NCI-H345 treated with DMSO at 0.1 percent for 48 hours (cell line): ENCODE measurements around the gene TMED10.
"Not testable (repeated sequence)": the region's sequence is repeated elsewhere in the genome, so short reads cannot be mapped to it uniquely, and the experiment has no call there.

Source experiments
- DNase-seq: peaks from one replicate; lab custom pipeline; 2025; ENCODE audit not compliant: unreplicated experiment; lab: John Stamatoyannopoulos, UW

TMED10 gene

DNA sequence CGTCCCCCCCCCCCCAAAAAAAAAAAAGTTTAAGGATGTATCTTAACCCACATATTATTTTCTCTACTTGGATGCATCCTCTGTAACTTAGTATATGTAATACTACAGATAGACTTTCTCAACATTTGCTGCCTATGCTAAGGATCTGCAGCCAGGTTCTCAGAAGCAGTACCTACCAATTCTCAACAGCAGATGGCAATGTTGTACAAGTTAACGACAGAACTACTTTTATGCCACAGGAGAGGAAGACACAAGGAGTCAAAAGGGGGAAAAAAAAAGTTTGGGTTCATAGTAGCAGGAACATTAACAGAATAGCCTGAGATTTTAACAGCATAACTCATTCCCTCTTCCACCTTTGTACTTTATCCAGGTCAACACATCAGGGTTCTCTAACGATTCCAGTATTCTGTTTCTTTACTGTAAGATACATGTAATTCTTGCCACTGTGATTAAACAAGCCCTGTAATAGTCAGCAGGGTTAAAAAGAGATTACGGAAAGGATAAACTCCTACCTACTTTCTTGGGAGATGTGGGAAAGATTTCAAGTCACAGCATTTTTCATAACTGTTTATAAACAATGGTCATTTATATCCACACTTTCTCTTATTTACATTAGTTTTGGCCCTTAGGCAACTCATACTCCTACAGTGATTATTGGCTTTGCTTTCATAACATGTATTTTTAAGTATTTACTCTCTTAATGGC, 43.9 kb downstream of the TMED10 start:
- DNase-seq, result peak; percentile 43

DNA sequence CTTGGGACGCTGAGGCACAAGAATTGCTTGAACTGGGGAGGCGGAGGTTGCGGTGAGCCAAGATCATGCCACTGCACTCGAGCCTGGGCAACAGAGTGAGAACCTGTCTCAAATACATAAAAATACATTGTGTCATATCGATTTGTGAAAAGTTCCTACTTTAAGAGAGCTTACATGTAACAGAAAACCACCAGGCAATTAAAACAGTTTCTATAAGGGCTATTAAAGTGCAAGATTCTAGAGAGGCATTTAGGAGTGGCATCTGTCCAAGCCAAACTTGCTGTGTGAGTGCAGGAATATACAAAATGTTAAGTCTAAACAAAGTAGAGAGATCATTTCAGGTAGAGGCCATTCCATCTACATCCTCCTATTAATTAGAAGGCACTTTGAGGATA, 47.8 kb downstream of the TMED10 start:
- no peak for DNase-seq

DNA sequence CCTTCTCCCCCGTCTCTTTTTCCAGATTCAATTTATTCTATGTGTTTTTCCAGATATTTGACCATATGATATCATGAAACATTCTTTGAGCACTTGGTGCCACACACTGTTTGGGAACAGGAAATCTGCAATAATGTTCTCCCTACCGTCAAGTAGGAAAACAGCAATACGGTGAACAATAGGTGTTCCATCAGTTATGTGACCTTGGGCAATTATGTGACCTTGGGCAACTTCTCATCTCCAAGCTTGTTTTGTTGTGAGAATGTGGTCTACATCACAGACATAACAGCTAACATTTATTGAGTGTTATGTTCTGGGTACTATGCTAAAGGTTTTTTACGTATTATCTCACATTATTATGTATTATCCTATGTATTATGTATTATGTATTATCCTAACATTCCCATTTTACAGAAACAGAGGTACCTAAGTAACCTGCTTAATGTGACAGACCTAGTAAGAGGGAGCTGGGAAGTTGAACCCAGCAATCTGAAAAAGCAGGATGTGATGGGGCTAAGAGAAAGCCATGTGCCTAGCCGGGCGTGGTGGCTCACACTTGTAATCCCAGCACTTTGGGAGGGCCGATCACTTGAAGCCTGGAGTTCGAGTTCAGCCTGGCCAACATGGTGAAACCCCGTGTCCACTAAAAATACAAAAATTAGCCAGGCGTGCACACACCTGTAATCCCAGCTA, 48.4 kb downstream of the TMED10 start:
- no peak for DNase-seq

DNA sequence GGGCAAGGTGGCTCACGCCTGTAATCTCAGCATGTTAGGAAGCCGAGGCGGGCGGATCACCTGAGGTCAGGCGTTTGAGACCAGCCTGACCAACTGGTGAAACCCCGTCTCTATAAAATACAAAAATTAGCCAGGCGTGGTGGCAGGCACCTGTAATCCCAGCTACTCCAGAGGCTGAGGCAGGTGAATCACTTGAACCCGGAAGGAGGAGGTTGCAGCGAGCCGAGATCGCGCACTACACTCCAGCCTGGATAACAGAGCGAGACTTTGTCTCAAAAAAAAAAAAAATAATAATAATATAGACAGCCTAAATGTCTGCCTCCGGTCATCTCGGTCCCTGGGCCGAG, 49.0 kb downstream of the TMED10 start:
- not testable (repeated sequence) for DNase-seq

DNA sequence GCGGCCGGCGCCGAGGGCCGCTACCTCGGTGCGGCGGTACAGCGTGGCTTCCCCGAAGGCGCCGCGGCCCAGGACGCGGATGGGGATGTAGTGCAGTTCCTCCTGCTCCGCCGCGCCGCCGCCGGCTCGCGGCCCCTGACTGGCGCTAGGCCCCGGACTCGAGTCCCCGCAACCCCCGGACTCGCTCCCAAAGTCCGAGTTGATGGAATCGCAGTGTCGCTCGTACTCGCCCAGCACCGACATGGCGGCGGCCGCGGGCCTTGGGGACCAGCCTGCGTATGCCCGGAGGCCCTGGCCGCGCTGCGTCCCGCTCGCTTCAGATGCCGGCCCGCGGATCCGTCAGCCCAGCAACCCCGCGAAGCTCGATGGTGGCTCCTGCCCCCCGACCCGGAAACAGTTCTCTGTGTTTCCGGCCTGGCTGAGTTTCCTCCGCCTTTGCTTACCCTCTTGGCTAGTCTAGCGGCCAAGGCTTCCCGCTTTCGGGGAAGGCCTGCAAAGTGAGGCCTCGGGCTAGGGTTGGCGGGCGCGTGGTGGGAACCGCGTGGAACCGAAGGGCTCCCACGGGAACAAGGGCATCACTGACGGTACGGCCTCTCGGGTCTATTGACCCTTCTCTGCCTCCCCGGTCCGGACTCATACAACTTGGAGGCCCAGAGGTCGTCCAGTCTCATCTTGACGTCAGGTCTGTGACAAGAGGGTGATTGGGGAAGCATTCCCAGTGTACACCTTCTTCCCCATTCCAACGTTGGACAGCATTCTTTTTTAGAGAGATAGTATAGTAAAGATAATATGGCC, 49.5 kb downstream of the TMED10 start, which contains the start of gene NEK9:
TSS of gene NEK9 (minus strand) at position 370 of the 795 bp plus-strand sequence. CDS start at position 243, 127 bp downstream.
- peak; percentile 85 for DNase-seq

DNA sequence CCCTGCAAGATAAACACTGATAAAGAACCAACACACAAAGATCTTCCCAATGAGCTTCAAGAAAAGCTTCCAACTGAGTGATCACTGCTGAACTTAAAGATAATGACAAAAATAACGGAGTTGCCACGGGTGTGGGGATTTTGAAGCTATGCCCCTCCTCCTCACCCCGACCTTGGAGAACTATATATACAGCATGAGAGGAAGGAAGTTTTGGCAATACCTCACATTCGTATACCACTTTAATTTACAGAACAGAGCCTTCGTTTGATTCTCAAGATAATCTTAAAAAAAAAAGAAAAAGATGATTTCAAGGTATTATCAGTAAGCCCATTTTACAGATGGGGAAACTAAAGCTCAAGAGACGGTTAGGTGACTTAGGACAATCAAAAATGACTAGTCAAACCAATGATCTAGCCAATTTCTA, 50.3 kb downstream of the TMED10 start:
- DNase-seq, result no peak

DNA sequence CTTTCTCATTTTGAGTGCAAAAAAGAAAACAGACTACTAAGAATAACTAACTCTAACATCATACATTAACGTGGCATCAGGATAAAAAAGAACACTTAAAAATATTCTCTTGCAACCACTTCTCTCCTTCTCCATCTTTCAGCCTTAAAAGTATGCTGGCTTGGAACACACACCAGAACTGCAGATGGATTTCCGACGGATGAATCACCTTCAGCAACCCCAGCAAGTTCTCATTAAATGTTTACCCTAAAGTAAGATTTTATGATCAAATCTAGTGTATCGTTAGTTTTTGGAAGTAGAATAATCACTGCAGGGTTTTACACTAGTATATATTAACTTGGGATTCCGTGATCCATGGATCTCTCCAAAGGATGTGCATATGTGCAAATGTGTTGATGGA, 50.8 kb downstream of the TMED10 start:
- DNase-seq, result no peak

DNA sequence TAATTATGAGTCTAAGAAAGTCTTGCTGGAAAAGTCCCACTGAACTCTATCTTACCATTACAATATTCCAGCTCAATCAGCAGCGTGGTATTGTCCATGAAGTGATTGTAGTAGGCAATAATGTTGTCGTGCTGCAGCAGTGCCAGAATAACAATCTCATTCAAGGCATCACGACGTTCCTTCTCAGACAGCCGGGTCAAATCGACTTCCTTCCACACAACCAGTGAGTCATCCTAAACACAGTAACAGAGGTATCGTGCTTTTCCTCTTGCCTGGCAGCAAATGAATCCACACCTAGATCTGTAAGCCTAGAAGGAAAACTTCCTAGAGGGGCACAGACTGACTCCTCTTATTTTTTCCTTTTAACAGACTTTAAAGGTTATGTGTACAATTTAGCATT, 52.4 kb downstream of the TMED10 start:
- DNase-seq, result no peak

DNA sequence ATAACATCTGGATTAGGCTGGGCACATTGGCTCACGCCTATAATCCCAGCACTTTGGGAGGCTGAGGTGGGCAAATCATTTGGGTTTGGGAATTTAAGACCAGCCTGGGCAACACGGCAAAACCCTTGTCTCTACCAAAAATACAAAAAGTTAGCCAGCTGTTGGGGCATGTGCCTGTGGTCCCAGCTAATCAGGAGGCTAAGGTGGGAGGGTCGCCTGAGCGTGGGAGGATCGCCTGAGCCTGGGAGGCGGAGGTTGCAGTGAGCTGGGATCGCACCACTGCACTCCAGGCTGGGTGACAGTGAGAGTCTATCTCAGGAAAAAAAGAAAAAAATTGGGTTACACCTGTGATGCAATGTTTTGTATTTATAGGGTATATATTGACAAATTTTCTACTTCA, 54.9 kb downstream of the TMED10 start:
- no peak for DNase-seq

DNA sequence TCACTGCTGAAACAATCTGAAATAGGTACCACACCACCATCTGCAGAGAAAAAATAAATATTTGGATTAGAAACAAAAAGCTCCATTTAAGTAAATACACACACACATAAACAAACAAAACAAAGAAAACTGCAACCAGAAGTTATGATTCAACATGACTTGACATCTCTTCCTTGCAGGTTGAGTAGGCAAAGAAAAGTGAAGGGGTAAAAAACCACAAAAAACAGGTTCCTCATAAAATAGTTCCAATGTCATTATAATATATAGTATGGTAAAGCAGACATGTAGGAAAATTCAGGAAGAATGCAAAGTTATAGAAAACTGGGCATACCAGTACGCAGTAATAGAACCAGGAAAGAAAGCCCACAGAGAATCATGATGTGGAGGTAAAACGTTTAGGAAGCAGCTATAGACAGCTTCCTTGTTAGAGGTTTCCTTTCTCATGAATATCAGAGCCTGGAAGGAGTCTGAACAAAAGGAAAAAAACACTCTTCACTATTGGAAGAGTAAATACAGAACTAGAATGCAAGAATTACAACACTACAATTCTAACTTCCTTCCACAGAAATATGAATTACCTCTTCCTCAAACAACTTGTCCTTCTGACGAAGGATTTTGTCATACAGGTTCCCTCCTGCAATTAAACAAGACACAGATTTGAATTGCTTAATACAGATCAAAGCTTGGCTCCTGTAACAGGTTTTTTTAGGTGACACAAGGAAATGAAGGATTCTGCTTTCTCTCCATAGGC, 55.7 kb downstream of the TMED10 start:
- no peak for DNase-seq

DNA sequence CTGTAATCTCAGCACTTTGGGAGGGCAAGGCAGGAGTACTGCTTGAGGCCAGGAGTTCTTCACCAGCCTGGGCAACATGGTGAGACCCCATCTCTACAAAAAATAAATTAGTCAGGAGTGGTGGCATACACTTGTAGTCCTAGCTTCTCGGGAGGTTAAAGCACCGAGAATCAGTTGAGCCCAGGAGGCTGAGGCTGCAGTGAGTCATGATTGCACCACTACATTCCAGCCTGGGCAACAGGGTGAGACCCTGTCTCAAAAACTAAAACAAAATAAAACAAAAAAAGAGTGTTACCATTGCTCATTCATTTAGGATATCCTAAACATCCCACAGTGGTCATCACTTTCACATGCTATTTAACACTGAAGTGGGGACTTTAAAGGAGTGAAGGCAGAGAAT, 57.4 kb downstream of the TMED10 start:
- DNase-seq, result no peak

DNA sequence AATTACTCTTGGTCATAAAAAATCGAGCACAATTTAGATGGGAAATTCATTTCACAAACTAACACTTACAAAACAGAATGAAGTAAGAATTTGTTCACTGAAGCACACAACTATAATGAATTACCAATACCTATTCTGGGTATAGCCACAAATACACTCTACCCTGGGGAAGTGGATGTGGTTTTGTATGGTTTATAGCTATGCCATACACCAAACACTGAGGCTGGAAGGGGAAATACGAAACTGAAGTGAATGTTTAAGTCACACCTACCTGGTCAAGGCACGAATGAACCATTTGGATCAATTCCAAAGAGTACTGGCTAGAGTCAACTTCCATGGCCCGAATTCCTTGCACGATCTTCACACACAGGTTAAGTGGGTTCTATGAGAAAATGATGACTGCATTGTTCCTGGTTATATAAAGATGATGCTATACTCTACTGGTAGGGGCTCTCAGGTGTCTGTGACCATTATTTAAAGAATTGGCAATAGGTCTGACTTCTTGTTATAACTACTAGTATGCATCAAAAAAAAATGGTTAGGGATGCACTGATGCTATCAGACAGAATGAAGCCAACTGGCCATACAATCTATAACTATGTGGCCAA, 62.4 kb downstream of the TMED10 start:
- no peak for DNase-seq

DNA sequence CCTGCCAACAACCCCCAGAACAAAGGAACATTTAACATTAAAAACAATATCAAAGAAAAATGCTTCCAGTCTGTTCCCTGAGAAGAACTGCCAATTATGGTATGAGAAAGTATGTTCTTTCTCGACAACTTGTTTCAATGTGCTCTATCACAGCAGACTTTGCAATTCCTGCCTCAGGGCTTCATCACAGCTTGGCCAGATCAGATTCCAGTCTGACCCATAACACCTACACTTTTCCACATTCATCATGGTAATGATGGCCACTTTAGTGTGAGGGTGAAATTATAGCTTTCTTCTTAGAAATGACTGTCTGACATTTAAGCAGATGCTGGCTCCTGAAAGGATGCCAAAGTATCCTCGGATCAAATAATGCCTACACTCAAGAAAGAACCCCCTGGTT, 66.5 kb downstream of the TMED10 start:
- no peak for DNase-seq

DNA sequence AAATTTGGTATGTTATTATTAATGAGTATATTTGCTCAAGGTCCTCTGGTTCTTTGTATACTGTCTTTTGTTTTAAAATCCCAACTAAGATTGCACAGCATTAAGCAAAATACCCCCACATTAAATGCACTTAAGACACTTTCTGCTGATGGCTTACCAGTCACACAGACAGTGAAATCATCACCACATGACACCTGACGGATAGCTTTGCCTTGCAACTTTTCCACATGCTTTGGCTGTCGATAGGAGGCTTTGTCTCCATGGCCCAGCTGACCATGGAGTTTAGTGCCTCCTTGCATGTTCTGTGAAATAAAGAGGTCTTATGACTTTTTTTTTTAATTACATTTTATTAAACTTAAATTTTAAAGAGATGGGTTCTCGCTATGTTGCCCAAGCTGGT, 69.2 kb downstream of the TMED10 start:
- no peak for DNase-seq

DNA sequence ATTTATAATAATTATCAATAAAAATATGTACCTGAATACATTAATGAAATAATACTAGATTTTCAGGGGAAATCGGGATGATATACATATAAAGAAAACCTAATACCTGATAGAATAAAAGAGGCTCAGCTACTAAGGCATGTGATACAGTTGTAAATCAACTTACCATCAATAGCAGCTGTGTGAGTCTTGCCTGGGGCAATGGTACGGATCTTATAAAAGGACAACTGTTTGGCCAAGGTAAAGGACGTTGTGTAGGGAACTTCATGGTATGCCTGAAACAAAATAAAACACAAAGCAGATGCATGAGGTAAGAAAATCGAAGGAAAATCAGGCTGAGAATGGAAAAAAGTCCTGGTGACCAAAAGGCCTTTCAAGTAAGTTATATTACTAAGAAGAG, 74.9 kb downstream of the TMED10 start:
- no peak for DNase-seq

DNA sequence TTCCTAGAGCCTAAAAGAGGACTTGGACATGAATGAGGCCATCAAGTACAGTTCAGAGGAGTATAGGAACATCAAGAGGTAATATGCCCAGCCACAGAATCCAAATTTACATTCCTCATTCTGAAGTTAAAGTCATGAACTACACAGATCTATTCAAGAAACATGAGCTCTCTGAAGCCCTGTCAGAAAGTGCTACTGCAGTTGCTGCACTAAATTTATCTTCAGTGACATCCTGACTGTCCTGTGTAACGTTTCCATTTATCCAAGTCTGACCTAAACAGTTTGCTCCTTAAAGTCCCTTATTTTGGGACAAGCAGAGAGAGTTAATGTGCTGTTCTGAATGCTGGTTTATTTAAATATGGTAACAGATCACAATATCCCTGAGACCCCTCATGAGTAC, 77.7 kb downstream of the TMED10 start:
- DNase-seq, result no peak

DNA sequence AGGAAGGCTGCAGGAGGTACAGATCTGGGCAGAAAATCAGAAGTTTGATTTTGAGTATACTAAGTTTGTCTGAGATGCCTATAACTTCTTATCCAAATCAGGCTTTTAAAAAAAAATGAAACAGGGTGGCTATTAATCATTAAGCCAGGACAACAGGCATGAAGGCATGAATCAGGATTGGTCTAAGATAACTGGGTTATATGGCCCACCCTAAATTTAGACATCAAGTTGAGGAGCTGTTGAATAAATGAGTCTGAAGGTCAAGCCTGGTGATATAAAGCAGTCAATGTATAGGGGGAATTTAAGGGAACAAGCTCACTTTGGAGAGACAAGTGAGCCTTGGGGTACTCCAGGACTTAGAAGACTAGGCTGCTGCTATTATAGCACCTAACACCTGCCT, 78.2 kb downstream of the TMED10 start:
- no peak for DNase-seq

DNA sequence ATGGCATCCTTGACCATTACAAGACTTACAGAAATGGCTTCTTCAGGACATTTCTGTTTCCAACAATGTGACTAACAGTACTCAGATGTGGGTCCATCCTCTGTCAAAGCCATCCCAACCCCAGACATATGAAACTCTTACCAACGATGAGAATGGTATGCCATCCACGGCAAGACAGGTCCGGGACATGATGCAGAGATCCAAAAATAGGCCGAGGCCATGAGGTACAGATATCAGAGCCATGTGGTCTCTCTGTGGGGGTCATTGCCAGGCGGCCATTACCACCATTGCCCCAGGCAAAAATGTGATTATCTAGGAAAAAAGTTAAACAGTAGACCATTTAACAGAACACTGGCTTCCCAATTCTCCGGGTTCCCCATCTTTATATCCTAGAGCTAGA, 79.5 kb downstream of the TMED10 start:
- no peak for DNase-seq

DNA sequence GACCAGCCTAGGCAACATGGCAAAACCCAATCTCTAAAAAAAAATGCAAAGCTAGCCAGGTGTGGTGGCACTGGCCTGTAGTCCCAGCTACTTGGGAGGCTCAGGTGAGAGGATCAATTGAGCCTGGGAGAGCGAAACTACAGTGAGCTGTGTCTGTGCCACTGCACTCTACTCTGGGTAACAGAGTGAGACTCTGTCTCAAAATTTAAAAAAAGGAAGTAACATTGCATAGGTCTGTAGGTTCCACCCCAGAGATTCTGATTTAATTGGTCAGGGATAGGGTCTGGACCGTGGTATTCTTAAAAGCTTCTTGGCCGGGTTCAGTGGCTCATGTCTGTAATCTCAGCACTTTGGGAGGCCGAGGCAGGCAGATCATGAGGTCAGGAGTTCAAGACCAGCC, 80.7 kb downstream of the TMED10 start:
- DNase-seq, result no peak

DNA sequence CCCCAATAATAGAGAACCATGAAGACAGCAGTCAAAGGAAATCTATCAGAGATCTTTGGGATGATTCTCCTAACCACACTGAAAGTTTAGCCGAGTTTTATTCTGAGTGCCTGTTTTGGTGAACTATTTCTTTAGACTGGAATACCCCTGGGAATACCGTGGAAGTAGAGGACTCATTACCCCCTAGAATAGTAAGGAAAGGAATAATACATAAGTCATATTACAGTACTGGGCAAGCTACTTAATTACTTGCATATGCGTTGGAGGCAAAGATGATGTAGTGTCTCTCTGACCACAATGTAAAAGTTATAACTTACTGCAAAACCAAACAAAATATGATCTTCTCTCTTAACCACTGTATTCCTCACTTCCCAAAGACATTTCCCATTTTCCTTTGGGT, 81.5 kb downstream of the TMED10 start:
- DNase-seq, result no peak

DNA sequence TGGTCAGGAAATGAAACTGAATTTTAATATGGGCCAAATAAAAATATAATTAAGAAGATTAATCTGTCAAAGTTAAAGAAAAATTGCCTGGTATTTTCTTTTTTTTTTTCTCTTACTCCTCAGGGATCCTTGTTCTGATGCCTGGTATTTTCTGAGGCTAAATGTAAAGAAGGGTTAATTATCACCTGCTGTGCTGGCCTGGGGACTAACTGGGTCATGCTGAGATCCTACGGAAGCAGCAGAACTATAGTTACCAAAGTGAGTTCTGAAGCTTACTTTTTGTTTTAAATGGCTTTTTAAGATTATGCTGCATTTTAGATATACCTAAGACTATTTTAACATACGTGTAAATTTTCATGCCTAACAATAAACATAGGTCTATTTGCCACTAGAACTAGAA, 83.7 kb downstream of the TMED10 start:
- no peak for DNase-seq
